Esophagus squamous epithelium (tissue), 4 donors: ENCODE results near the gene CDK5R2.

Experiments
- CTCF ChIP-seq, 6 experiments: fragments of 450-650 bp in 4 of 6; fragments of 200-600 bp in 2 of 6; sonication (generic) in 2 of 6; IDR thresholded peaks; one replicate each; pipeline ENCODE4 v1.5.1; 2016 to 2019; ENCODE audit warnings: antibody characterized with exemption in 6 of 6, mild to moderate bottlenecking in 4 of 6, moderate library complexity in 4 of 6
- POLR2A ChIP-seq, 4 donors: fragments of 450-650 bp; IDR thresholded peaks; one replicate each; pipeline ENCODE4 v1.6.1; 2017; ENCODE audit warnings: antibody characterized with exemption in 4 of 4, mild to moderate bottlenecking in 4 of 4, moderate library complexity in 3 of 4

GRCh38 chr2:219010873-219011272 lies 51.4 kb downstream of the CDK5R2 start:
- TF ChIP-seq CTCF (IDR thresholded peaks at IDR 0.05) (no peak), POLR2A (IDR thresholded peaks at IDR 0.05) (no peak)
